Prostate gland (tissue), 2 donors: ENCODE measurements around the gene RNF146. TPM values are rescaled to one million over a fixed set of nuclear protein-coding genes. Genes with fewer than 3 reads are reported as not detected.
"Not testable (repeated sequence)": the region's sequence is repeated elsewhere in the genome, so short reads cannot be mapped to it uniquely, and the experiment has no call there.

ENCODE experiments used
- DNase-seq: peaks from one replicate; pipeline ENCODE4 v3.0.0-alpha.2; 2019; ENCODE audit warnings: low spot score
- H3K27ac ChIP-seq, 2 donors: fragments of 200-600 bp; sonication (generic); 2 replicates each; pipeline ENCODE4 v1.5.1; 2017 to 2019
- H3K27me3 ChIP-seq: fragments of 200-600 bp; sonication (generic); replicated peaks from 2 replicates; pipeline ENCODE4 v1.5.1; 2019; ENCODE audit not compliant: insufficient read depth
- H3K36me3 ChIP-seq, 2 donors: fragments of 200-600 bp; sonication (generic); 1 replicate in 1 of 2; 2 replicates in 1 of 2; pipeline versions ENCODE4 v1.5.1 to v1.8.1; 2017 to 2019
- H3K4me1 ChIP-seq: fragments of 200-600 bp; sonication (generic); replicated peaks from 2 replicates; pipeline ENCODE4 v1.5.1; 2019
- H3K4me3 ChIP-seq, 2 donors: fragments of 200-600 bp; sonication (generic); 2 replicates each; pipeline ENCODE4 v1.5.1; 2017 to 2019
- H3K9me3 ChIP-seq: fragments of 200-600 bp; sonication (generic); 2 replicates; pipeline ENCODE4 v1.5.1; 2017
- CTCF ChIP-seq, 4 experiments: fragments of 200-600 bp in 2 of 4; fragments of 450-650 bp in 2 of 4; sonication (generic) in 2 of 4; IDR thresholded peaks; 1 replicate in 3 of 4; 2 replicates in 1 of 4; pipeline ENCODE4 v1.5.1; 2016 to 2019; ENCODE audit warnings: antibody characterized with exemption in 4 of 4, mild to moderate bottlenecking in 2 of 4, moderate library complexity in 2 of 4
- POLR2A ChIP-seq: fragments of 450-650 bp; IDR thresholded peaks from one replicate; pipeline ENCODE4 v1.6.1; 2016; ENCODE audit warnings: antibody characterized with exemption, mild to moderate bottlenecking
- POLR2AphosphoS5 ChIP-seq: sonication (generic); formaldehyde crosslinking; IDR thresholded peaks from one replicate; pipeline ENCODE4 v1.6.1; 2017; ENCODE audit warnings: antibody characterized with exemption
- WGBS: methylation state at CpG from one replicate; pipeline ENCODE4 v1.1.5; 2018; 5-methylcytosine and 5-hydroxymethylcytosine counted together
- intact Hi-C: fragments of 100-400 bp; cut with DNase I; formaldehyde crosslinking; loops from one replicate; pipeline ENCODE4 v1.14.2; 2022
- small RNA-seq, 2 donors: library from RNA; depleted of rRNA; stranded (forward); fragments of <200 nt; gene quantifications; one replicate each; pipeline ENCODE3, GENCODE V24; 2016
- total RNA-seq, 2 donors: library from RNA; depleted of rRNA; stranded (reverse); fragments of >200 nt; gene quantifications; one replicate each; pipeline ENCODE4 v1.1.0, GENCODE V29; 2016

The RNF146 gene
- total RNA-seq, 2 donors from 2014 or later, result 30.5 to 55.8 TPM

GRCh38 chr6:127317388-127318128 lies 50.9 kb downstream of the RNF146 start:
- Histone ChIP-seq H3K9me3 (no peaks in the 10 kb centered on the region), H3K27me3 (no peaks in the 10 kb centered on the region), H3K36me3 (no peaks in the 10 kb centered on the region), H3K27ac (no peak overlapping the region), H3K4me3 (no peak overlapping the region), H3K4me1 (no peaks in the 10 kb centered on the region)
- WGBS, result 76% methylated on average over 6 of the region's 6 CpGs
- DNase-seq, result no peak
- intact Hi-C loops, result no loop called here
- no peak for TF ChIP-seq CTCF (IDR thresholded peaks at IDR 0.05)
- TF ChIP-seq POLR2A, result no peak
- TF ChIP-seq POLR2AphosphoS5, result no peak

GRCh38 chr6:127319686-127320085 lies 53.0 kb downstream of the RNF146 start:
- intact Hi-C loops, result no loop called here
- no peaks in the 10 kb centered on the region for H3K4me1 ChIP-seq
- no peaks in the 10 kb centered on the region for H3K36me3 ChIP-seq
- H3K4me3 ChIP-seq, result no peak overlapping the region
- whole genome bisulfite sequencing, result 96% methylated on average over 1 of the region's 1 CpG
- DNase-seq, result no peak
- no peak overlapping the region for H3K27ac ChIP-seq
- H3K9me3 ChIP-seq, result no peaks in the 10 kb centered on the region
- TF ChIP-seq POLR2A, result no peak
- TF ChIP-seq POLR2AphosphoS5, result no peak
- TF ChIP-seq CTCF (IDR thresholded peaks at IDR 0.05), result no peak
- no peaks in the 10 kb centered on the region for H3K27me3 ChIP-seq

GRCh38 chr6:127328043-127328609 lies 61.5 kb downstream of the RNF146 start:
- TF ChIP-seq POLR2A (no peak), POLR2AphosphoS5 (no peak), CTCF (IDR thresholded peaks at IDR 0.05) (no peak)
- Histone ChIP-seq H3K4me3 (no peak overlapping the region), H3K36me3 (no peaks in the 10 kb centered on the region), H3K27ac (no peak overlapping the region), H3K4me1 (no peaks in the 10 kb centered on the region), H3K27me3 (no peaks in the 10 kb centered on the region), H3K9me3 (no peaks in the 10 kb centered on the region)
- no peak for DNase-seq
- intact Hi-C loops, result no loop called here

- H3K36me3 ChIP-seq, DNase-seq, H3K9me3 ChIP-seq, H3K4me3 ChIP-seq, H3K27me3 ChIP-seq, H3K27ac ChIP-seq, H3K4me1 ChIP-seq, intact Hi-C loops: not testable (repeated sequence)
- 95% methylated on average over 3 of the region's 3 CpGs for WGBS
Observed at GRCh38 chr6:127331256-127331655, 64.6 kb downstream of the RNF146 start.

GRCh38 chr6:127332383-127332961 lies 65.8 kb downstream of the RNF146 start:
- no peak for TF ChIP-seq POLR2A
- TF ChIP-seq CTCF (IDR thresholded peaks at IDR 0.05), result no peak
- no peak for TF ChIP-seq POLR2AphosphoS5
- intact Hi-C loops, result no loop called here
- 57% methylated on average over 4 of the region's 4 CpGs for WGBS

More at GRCh38 chr6:127332383-127332961, 65.8 kb downstream of the RNF146 start:
- DNase-seq, result no peak
- H3K36me3 ChIP-seq, result no peaks in the 10 kb centered on the region
- no peaks in the 10 kb centered on the region for H3K27me3 ChIP-seq
- H3K9me3 ChIP-seq, result no peaks in the 10 kb centered on the region
- no peak overlapping the region for H3K27ac ChIP-seq
- no peak overlapping the region for H3K4me3 ChIP-seq
- H3K4me1 ChIP-seq, result no peaks in the 10 kb centered on the region

Small RNAs within 50 kb of the gene (small RNA-seq; reads per million reads assigned to genes)
- gene RNA5SP217, result 0 reads per million in 2 donors

Other genes with a start within 250 kb of the RNF146 start
- gene RSPO3, start 148.2 kb upstream of the RNF146 start, total RNA-seq, result 1 to 10 TPM; 1.9 to 4.8 TPM
- 10 to 100 TPM; 26.0 to 58.7 TPM for gene ECHDC1, start 76.7 kb downstream of the RNF146 start, total RNA-seq
- gene KIAA0408, start 192.5 kb downstream of the RNF146 start, total RNA-seq, result 1 to 10 TPM; 1.5 to 6.3 TPM